ENCODE results near the gene TXNRD2.

DNA sequence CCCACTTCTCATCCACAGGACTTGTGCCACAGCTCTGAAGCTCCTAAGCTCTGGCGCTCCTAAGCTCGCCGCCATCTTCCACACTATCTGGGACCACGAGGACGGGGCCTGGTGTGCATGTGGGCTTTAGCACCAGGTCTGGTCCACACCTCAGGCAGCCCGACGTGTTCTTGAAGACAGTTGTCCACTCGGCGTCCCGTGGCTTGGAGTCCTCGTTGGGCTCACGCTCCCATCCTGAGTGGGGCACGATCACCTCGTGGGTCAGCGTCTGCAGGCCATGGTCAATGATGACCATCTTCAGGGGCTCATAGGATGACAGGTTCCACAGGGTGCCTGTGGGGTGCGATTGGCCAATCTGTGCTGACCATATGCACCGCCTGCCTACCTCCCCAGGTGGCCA, 37.1 kb upstream of the TXNRD2 start:
- TF ChIP-seq, protein P1, sequence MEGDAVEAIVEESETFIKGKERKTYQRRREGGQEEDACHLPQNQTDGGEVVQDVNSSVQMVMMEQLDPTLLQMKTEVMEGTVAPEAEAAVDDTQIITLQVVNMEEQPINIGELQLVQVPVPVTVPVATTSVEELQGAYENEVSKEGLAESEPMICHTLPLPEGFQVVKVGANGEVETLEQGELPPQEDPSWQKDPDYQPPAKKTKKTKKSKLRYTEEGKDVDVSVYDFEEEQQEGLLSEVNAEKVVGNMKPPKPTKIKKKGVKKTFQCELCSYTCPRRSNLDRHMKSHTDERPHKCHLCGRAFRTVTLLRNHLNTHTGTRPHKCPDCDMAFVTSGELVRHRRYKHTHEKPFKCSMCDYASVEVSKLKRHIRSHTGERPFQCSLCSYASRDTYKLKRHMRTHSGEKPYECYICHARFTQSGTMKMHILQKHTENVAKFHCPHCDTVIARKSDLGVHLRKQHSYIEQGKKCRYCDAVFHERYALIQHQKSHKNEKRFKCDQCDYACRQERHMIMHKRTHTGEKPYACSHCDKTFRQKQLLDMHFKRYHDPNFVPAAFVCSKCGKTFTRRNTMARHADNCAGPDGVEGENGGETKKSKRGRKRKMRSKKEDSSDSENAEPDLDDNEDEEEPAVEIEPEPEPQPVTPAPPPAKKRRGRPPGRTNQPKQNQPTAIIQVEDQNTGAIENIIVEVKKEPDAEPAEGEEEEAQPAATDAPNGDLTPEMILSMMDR (IDR thresholded peaks at IDR 0.05), result no peak
- TF ChIP-seq POLR2A (IDR thresholded peaks at IDR 0.05), result no peak
- no peak for TF ChIP-seq EP300 (IDR thresholded peaks at IDR 0.05)
